H1 (cell line): ENCODE data around the gene MBD3.
"Not testable (repeated sequence)": the region's sequence is repeated elsewhere in the genome, so short reads cannot be mapped to it uniquely, and the experiment has no call there.

ENCODE experiments used
- CBX5 ChIP-seq: fragments of 300-800, 300-1000 bp; sonication (generic); IDR thresholded peaks from 2 replicates; pipeline ENCODE4 v1.7.1; 2016; ENCODE audit warnings: antibody characterized with exemption, low read length, low read depth
- CBX8 ChIP-seq: fragments of 300-800, 300-1000 bp; sonication (generic); IDR thresholded peaks from 2 replicates; pipeline ENCODE4 v1.7.1; 2016; ENCODE audit warnings: low read depth, low read length, borderline replicate concordance
- CHD2 ChIP-seq: IDR thresholded peaks from 2 replicates; pipeline ENCODE4 v1.6.1; 2012; ENCODE audit warnings: low read length, improper control_type of control experiment
- CTCF ChIP-seq, 3 experiments: IDR thresholded peaks; 1 replicate in 2 of 3; 2 replicates in 1 of 3; pipeline versions ENCODE4 v1.5.1 to v1.6.1; 2011; ENCODE audit warnings: low read length in 3 of 3, mild to moderate bottlenecking in 3 of 3, inconsistent platforms in 2 of 3, low read depth in 1 of 3, moderate library complexity in 1 of 3; ENCODE audit not compliant: insufficient read depth in 1 of 3; ENCODE audit errors: control extremely low read depth in 1 of 3
- EZH2 ChIP-seq: fragments of 200-600 bp; sonication (generic); IDR thresholded peaks from 2 replicates; pipeline ENCODE4 v1.7.1; 2012; ENCODE audit warnings: low read depth, mild to moderate bottlenecking, moderate library complexity, low read length, inconsistent platforms; ENCODE audit not compliant: severe bottlenecking
- POLR2A ChIP-seq, 2 experiments: IDR thresholded peaks; 1 replicate in 1 of 2; 2 replicates in 1 of 2; pipeline ENCODE4 v1.6.1; 2011; ENCODE audit warnings: low read depth in 2 of 2, low read length in 2 of 2, mild to moderate bottlenecking in 2 of 2; ENCODE audit errors: control extremely low read depth in 1 of 2
- SP1 ChIP-seq: IDR thresholded peaks from 2 replicates; pipeline ENCODE4 v1.6.1; 2011; ENCODE audit warnings: low read depth, low read length
- SUZ12 ChIP-seq: fragments of 200-600 bp; sonication (generic); IDR thresholded peaks from 2 replicates; pipeline ENCODE4 v1.6.1; 2012; ENCODE audit warnings: mild to moderate bottlenecking, inconsistent platforms, low read length, moderate library complexity, mixed read lengths

GRCh38 chr19:1535699-1536098, 57.0 kb downstream of the MBD3 start:
- not testable (repeated sequence) for TF ChIP-seq CBX5; CHD2; CTCF (IDR thresholded peaks at IDR 0.05; ENCODE audit: control extremely low read depth in 1 of 3, insufficient read depth in 1 of 3, low read depth in 1 of 3, low read length in 3 of 3); SP1; POLR2A (IDR thresholded peaks at IDR 0.05; ENCODE audit: control extremely low read depth in 1 of 2, low read depth in 2 of 2, low read length in 2 of 2); CBX8; SUZ12; EZH2
